MM.1S (cell line): ENCODE results near the gene INPP5D.

Source experiments
- CTCF ChIP-seq: fragments of 300-600 bp; sonication (generic); IDR thresholded peaks from 2 replicates; pipeline ENCODE4 v1.5.1; 2016; ENCODE audit warnings: antibody characterized with exemption, low read length, mixed read lengths
- EZH2phosphoT487 ChIP-seq: fragments of 300-600 bp; sonication (generic); IDR thresholded peaks from 2 replicates; pipeline ENCODE4 v1.6.1; 2018; ENCODE audit warnings: antibody characterized with exemption, low read length

GRCh38 chr2:233210843-233211547 is 150.9 kb downstream of the INPP5D start:
- TF ChIP-seq CTCF (no peak), EZH2phosphoT487 (no peak)
